GM23248 (cell line): Measurements from ENCODE around the gene SMYD4.
"Not testable (repeated sequence)": the region's sequence is repeated elsewhere in the genome, so short reads cannot be mapped to it uniquely, and the experiment has no call there.

Experiments
- EZH2 ChIP-seq: fragments of 200-600 bp; sonication (generic); IDR thresholded peaks from 2 replicates; pipeline ENCODE4 v1.6.1; 2018; ENCODE audit warnings: antibody characterized with exemption, mild to moderate bottlenecking; ENCODE audit not compliant: insufficient read depth, poor library complexity, severe bottlenecking
- EZH2phosphoT487 ChIP-seq: fragments of 200-600 bp; sonication (generic); IDR thresholded peaks from 2 replicates; pipeline ENCODE4 v1.6.1; 2018; ENCODE audit warnings: antibody characterized with exemption, moderate library complexity, mild to moderate bottlenecking, low read depth; ENCODE audit not compliant: insufficient read depth

- TF ChIP-seq EZH2phosphoT487, EZH2: not testable (repeated sequence)
Observed at GRCh38 chr17:1741899-1742298, 87.8 kb downstream of the SMYD4 start.
